GM12878 (cell line): ENCODE measurements around the gene BCKDK. TPM values are rescaled to one million over a fixed set of nuclear protein-coding genes. Genes with fewer than 3 reads are reported as not detected.

ENCODE experiments used
- ATAC-seq: fragments of 200-7000 bp; cut with Tn5 transposase; 3 replicates; pipeline ENCODE4 v1.9.1; 2020; ENCODE audit warnings: mild to moderate bottlenecking, moderate library complexity
- BruUV-seq: library from RNA; stranded (reverse); fragments of 400-500 nt; replicated peaks from 2 replicates; lab custom pipeline; 2021; lab: Mats Ljungman, UMichigan
- CTCF ChIA-PET: fragments of 300-600 bp; sonication (Branson Sonifier 250); formaldehyde crosslinking; extraction: SDS; loops from one replicate; lab custom pipeline; 2021; ENCODE audit warnings: inconsistent platforms; lab: Yijun Ruan, JAX
- POLR2A ChIA-PET: fragments of 350-600 bp; formaldehyde crosslinking; extraction: SDS; loops from one replicate; lab custom pipeline; 2021; ENCODE audit warnings: inconsistent platforms; lab: Charles Lee
- RAD21 ChIA-PET: fragments of 300-600 bp; sonication (Branson Sonifier 250); formaldehyde crosslinking; loops from one replicate; lab custom pipeline; 2023; ENCODE audit warnings: antibody characterized with exemption; ENCODE audit not compliant: unreplicated experiment; lab: Charles Lee
- SMC1A ChIA-PET: fragments of 300-600 bp; sonication (Branson Sonifier 250); formaldehyde crosslinking; loops from one replicate; lab custom pipeline; 2023; ENCODE audit not compliant: unreplicated experiment, uncharacterized antibody; lab: Charles Lee
- DNase-seq: peaks from one replicate; pipeline ENCODE4 v3.0.0-alpha.2; 2011; ENCODE audit warnings: low read depth, low spot score
- FAIRE-seq: peaks from 3 replicates; lab custom pipeline; 2011; peaks lifted over from hg19 to GRCh38; lab: Jason Lieb, UNC
- H2AFZ ChIP-seq: 2 replicates; pipeline ENCODE4 v1.6.0; 2011; ENCODE audit warnings: low read depth, low read length, control low read depth; ENCODE audit not compliant: control insufficient read depth
- H3K27ac ChIP-seq: 2 replicates; pipeline ENCODE4 v1.5.1; 2011; ENCODE audit warnings: control low read depth; ENCODE audit not compliant: control insufficient read depth, insufficient read depth
- H3K27me3 ChIP-seq, 2 experiments: replicated peaks in 1 of 2; 2 replicates each; pipeline versions ENCODE4 v1.6.0 to v1.6.1; 2011; ENCODE audit warnings: low read length in 1 of 2; ENCODE audit not compliant: control insufficient read depth in 2 of 2, insufficient read depth in 2 of 2
- H3K36me3 ChIP-seq, 2 experiments: 2 replicates each; pipeline ENCODE4 v1.5.1; 2011; ENCODE audit warnings: low read length in 1 of 2; ENCODE audit not compliant: control insufficient read depth in 2 of 2, insufficient read depth in 2 of 2
- H3K4me1 ChIP-seq: 2 replicates; pipeline ENCODE4 v1.6.1; 2011; ENCODE audit warnings: mild to moderate bottlenecking, low read length, moderate library complexity, mixed read lengths; ENCODE audit not compliant: control insufficient read depth, insufficient read depth
- H3K4me2 ChIP-seq: 2 replicates; pipeline ENCODE4 v1.6.0; 2011; ENCODE audit warnings: control low read depth; ENCODE audit not compliant: control insufficient read depth, insufficient read depth
- H3K4me3 ChIP-seq: fragments of 200-600 bp; sonication (generic); 2 replicates; pipeline ENCODE4 v1.5.1; 2016
- H3K79me2 ChIP-seq: 2 replicates; pipeline ENCODE4 v1.6.0; 2011; ENCODE audit warnings: low read length; ENCODE audit not compliant: control insufficient read depth, insufficient read depth
- H3K9ac ChIP-seq: 2 replicates; pipeline ENCODE4 v1.8.0; 2011; ENCODE audit warnings: low read length, control low read depth, mixed read lengths; ENCODE audit not compliant: control insufficient read depth, insufficient read depth
- H3K9me3 ChIP-seq: replicated peaks from 3 replicates; pipeline ENCODE4 v1.5.1; 2011; ENCODE audit warnings: mild to moderate bottlenecking, low read length; ENCODE audit not compliant: control insufficient read depth, insufficient read depth
- H4K20me1 ChIP-seq: 2 replicates; pipeline ENCODE4 v1.6.0; 2011; ENCODE audit not compliant: control insufficient read depth, insufficient read depth
- POLR2AphosphoS2 ChIP-seq: IDR thresholded peaks from 2 replicates; pipeline ENCODE4 v1.6.1; 2011; ENCODE audit warnings: low read depth, mild to moderate bottlenecking, low read length, improper control_type of control experiment, moderate library complexity
- POU2F2 ChIP-seq: IDR thresholded peaks from 3 replicates; pipeline ENCODE4 v1.6.1; 2011; ENCODE audit warnings: low read depth, mild to moderate bottlenecking, low read length, borderline replicate concordance
- WGBS: methylation state at CpG from one replicate; pipeline ENCODE4 v1.1.6; 2016; ENCODE audit warnings: low lambda C conversion rate; ENCODE audit not compliant: insufficient replicate concordance, insufficient coverage; ENCODE audit errors: missing lambda C conversion rate; 5-methylcytosine and 5-hydroxymethylcytosine counted together
- in situ Hi-C: fragments of 300-500 bp; cut with MboI; formaldehyde crosslinking; loops from 9 replicates; pipeline ENCODE4 v1.14.3; 2018; ENCODE audit warnings: mixed read lengths
- intact Hi-C: fragments of 100-400 bp; cut with micrococcal nuclease; formaldehyde crosslinking; loops from one replicate; pipeline ENCODE4 v1.14.2; 2022; ENCODE audit not compliant: unreplicated experiment
- polyA plus RNA-seq, 11 experiments: library from polyadenylated mRNA; depleted of rRNA in 4 of 11; unstranded in 6 of 11; stranded (reverse) in 5 of 11; fragments of >200 nt; fragmentation: Nextera tagmentation in 4 of 11; fragmentation: Illumina TruSeq in 1 of 11; extraction: Ambion mirVana in 4 of 11; extraction: Trizol in 1 of 11; gene quantifications; 1 replicate in 1 of 11; 2 replicates in 10 of 11; pipeline versions ENCODE4 v1.2.1 to v1.2.3, GENCODE V29; 2011 to 2016; ENCODE audit warnings: inconsistent platforms in 2 of 11, missing spikeins in 2 of 11, low read depth in 1 of 11
- total RNA-seq, 4 experiments: library from RNA; depleted of rRNA in 3 of 4; stranded (reverse); fragments of >200 nt in 3 of 4; fragmentation: Illumina TruSeq in 1 of 4; extraction: Trizol in 1 of 4; gene quantifications; 2 replicates each; pipeline versions ENCODE4 v1.2.1 to v1.2.3, GENCODE V29; 2013 to 2021
- TF ChIP-seq, protein P1 (sequence below): fragments of 450-650 bp; IDR thresholded peaks from 2 replicates; pipeline ENCODE4 v1.6.1; 2017; ENCODE audit warnings: mild to moderate bottlenecking

The BCKDK gene
- total and polyA plus RNA-seq, 10 of the 15 experiments (the other 5 are each of a cell fraction or from before 2014, with no cell fraction given): 0.68 to 56.6 (median 32.8) TPM

DNA sequence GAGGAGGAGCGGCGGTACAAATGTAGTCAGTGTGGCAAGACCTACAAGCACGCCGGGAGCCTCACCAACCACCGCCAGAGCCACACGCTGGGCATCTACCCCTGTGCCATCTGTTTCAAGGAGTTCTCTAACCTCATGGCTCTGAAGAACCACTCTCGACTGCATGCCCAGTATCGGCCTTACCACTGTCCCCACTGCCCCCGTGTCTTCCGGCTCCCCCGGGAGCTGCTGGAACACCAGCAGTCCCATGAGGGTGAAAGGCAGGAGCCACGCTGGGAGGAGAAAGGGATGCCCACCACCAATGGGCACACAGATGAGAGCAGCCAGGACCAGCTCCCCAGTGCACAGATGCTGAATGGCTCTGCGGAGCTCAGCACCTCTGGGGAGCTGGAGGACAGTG is 31.2 kb upstream of the BCKDK start (continued):
- TF ChIP-seq, protein P1, sequence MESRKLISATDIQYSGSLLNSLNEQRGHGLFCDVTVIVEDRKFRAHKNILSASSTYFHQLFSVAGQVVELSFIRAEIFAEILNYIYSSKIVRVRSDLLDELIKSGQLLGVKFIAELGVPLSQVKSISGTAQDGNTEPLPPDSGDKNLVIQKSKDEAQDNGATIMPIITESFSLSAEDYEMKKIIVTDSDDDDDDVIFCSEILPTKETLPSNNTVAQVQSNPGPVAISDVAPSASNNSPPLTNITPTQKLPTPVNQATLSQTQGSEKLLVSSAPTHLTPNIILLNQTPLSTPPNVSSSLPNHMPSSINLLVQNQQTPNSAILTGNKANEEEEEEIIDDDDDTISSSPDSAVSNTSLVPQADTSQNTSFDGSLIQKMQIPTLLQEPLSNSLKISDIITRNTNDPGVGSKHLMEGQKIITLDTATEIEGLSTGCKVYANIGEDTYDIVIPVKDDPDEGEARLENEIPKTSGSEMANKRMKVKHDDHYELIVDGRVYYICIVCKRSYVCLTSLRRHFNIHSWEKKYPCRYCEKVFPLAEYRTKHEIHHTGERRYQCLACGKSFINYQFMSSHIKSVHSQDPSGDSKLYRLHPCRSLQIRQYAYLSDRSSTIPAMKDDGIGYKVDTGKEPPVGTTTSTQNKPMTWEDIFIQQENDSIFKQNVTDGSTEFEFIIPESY: no peak
- TF ChIP-seq POU2F2: no peak
- TF ChIP-seq, all 136 proteins: peak for 0

DNA sequence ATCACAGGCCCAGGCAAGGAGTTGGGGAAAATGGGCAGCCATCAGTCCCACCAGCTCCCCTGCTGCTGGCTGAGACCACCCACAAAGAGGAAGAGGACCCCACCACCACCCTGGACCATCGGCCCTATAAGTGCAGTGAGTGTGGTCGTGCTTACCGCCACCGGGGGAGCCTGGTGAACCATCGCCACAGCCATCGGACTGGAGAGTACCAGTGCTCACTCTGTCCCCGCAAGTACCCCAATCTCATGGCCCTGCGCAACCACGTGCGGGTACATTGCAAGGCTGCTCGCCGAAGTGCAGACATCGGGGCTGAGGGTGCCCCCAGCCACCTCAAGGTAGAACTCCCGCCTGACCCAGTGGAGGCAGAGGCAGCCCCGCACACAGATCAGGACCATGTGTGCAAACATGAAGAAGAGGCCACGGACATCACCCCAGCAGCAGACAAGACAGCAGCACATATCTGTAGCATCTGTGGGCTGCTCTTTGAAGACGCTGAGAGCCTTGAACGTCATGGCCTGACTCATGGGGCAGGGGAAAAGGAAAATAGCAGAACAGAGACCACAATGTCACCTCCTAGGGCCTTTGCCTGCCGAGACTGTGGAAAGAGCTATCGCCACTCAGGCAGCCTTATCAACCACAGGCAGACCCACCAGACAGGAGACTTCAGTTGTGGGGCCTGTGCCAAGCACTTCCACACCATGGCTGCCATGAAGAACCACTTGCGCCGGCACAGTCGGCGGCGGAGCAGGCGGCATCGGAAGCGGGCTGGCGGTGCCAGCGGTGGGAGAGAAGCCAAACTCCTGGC is 30.4 kb upstream of the BCKDK start:
- CTCF ChIA-PET: interaction anchor here (0.6 to 1.2 kb wide), 3 partner anchors 92 to 105 kb away, joined by 3 to 5 read pairs (median 4); partner anchors contain the start of gene HSD3B7
- H2AFZ ChIP-seq: no peak overlapping the region
- no peak for DNase-seq
- POLR2A ChIA-PET: no interaction called here
- H3K9ac ChIP-seq: no peak overlapping the region
- no peak for ATAC-seq
- H3K36me3 ChIP-seq: peaks cover 8 to 14% of the 10 kb centered on the region in 2 experiments; a peak in 3 of 4 replicates
- FAIRE-seq: no peak
- H3K4me2 ChIP-seq: no peak overlapping the region
- no TSS peak for BruUV-seq
- TF ChIP-seq POLR2AphosphoS2: no peak
- H3K79me2 ChIP-seq: peaks cover 25% of the 10 kb centered on the region
- no peak overlapping the region for H3K27ac ChIP-seq
- H3K9me3 ChIP-seq: no peaks in the 10 kb centered on the region
- H3K4me3 ChIP-seq: no peak overlapping the region
- RAD21 ChIA-PET: no interaction called here
- no peaks in the 10 kb centered on the region; the same call in 1 of the 2 replicates for H3K4me1 ChIP-seq
- in situ Hi-C loops: no loop called here
- SMC1A ChIA-PET: no interaction called here
- no peaks in the 10 kb centered on the region for H4K20me1 ChIP-seq
- 96% methylated on average over 30 of the region's 30 CpGs for WGBS
- intact Hi-C loops: loop anchor here (10.0 kb wide), 1 partner anchor 83 kb away; no protein-coding TSS in a partner anchor
- H3K27me3 ChIP-seq: no peaks in the 10 kb centered on the region
